SK-N-SH treated with all-trans-retinoic acid at 6 μM for 48 hours (cell line): ENCODE measurements around the gene MRPL27.

ENCODE experiments used
- ATAC-seq: fragments of 200-7000 bp; cut with Tn5 transposase; 3 replicates; pipeline ENCODE4 v1.9.1; 2020; ENCODE audit warnings: mild to moderate bottlenecking, moderate library complexity
- ARNTL ChIP-seq: fragments of 450-650 bp; formaldehyde crosslinking; IDR thresholded peaks from 2 replicates; pipeline ENCODE4 v1.5.0; 2020; ENCODE audit warnings: low read depth, mild to moderate bottlenecking, moderate library complexity, borderline replicate concordance
- BACH2 ChIP-seq: fragments of 250-450 bp; sonication (Bioruptor Pico); IDR thresholded peaks from 2 replicates; pipeline ENCODE4 v1.9.0; 2021; ENCODE audit warnings: mild to moderate bottlenecking, borderline replicate concordance
- CREB5 ChIP-seq: fragments of 250-450 bp; sonication (Bioruptor Pico); IDR thresholded peaks from 2 replicates; pipeline ENCODE4 v1.5.1; 2020; ENCODE audit warnings: low read depth, mild to moderate bottlenecking, moderate library complexity
- CSDC2 ChIP-seq: fragments of 250-450 bp; sonication (Bioruptor Pico); IDR thresholded peaks from 2 replicates; pipeline ENCODE4 v1.5.0; 2020; ENCODE audit warnings: mild to moderate bottlenecking, moderate library complexity
- ESRRG ChIP-seq: fragments of 250-450 bp; sonication (Bioruptor Pico); IDR thresholded peaks from 2 replicates; pipeline ENCODE4 v1.6.1; 2021; ENCODE audit warnings: mild to moderate bottlenecking
- GLIS3 ChIP-seq: fragments of 250-450 bp; sonication (Bioruptor Pico); IDR thresholded peaks from 2 replicates; pipeline ENCODE4 v1.5.0; 2020; ENCODE audit warnings: mild to moderate bottlenecking, moderate library complexity
- OSR1 ChIP-seq: fragments of 250-450 bp; sonication (Bioruptor Pico); IDR thresholded peaks from 2 replicates; pipeline ENCODE4 v1.8.0; 2022; ENCODE audit warnings: moderate library complexity, mild to moderate bottlenecking, inconsistent platforms
- POU6F1 ChIP-seq: fragments of 250-450 bp; sonication (Bioruptor Pico); IDR thresholded peaks from 2 replicates; pipeline ENCODE4 v1.8.0; 2021; ENCODE audit warnings: low read depth, mild to moderate bottlenecking, moderate library complexity, borderline replicate concordance
- PPARA ChIP-seq: fragments of 250-450 bp; sonication (Bioruptor Pico); IDR thresholded peaks from 2 replicates; pipeline ENCODE4 v1.5.0; 2020; ENCODE audit warnings: mild to moderate bottlenecking, borderline replicate concordance
- RARB ChIP-seq: fragments of 250-450 bp; sonication (Bioruptor Pico); IDR thresholded peaks from 2 replicates; pipeline ENCODE4 v1.8.0; 2021; ENCODE audit warnings: mild to moderate bottlenecking, moderate library complexity
- SNAI2 ChIP-seq: fragments of 250-450 bp; sonication (Bioruptor Pico); IDR thresholded peaks from 2 replicates; pipeline ENCODE4 v1.5.0; 2020; ENCODE audit warnings: mild to moderate bottlenecking, moderate library complexity
- TCF4 ChIP-seq: fragments of 250-450 bp; sonication (Bioruptor Pico); IDR thresholded peaks from 2 replicates; pipeline ENCODE4 v1.8.0; 2021; ENCODE audit warnings: mild to moderate bottlenecking, moderate library complexity, borderline replicate concordance
- ZC3H10 ChIP-seq: fragments of 250-450 bp; sonication (Bioruptor Pico); IDR thresholded peaks from 2 replicates; pipeline ENCODE4 v1.5.1; 2021; ENCODE audit warnings: mild to moderate bottlenecking, moderate library complexity
- ZFP3 ChIP-seq: fragments of 250-450 bp; sonication (Bioruptor Pico); IDR thresholded peaks from 2 replicates; pipeline ENCODE4 v1.5.0; 2020; ENCODE audit warnings: mild to moderate bottlenecking, moderate library complexity
- ZFP30 ChIP-seq: fragments of 450-650 bp; formaldehyde crosslinking; IDR thresholded peaks from 2 replicates; pipeline ENCODE4 v1.5.0; 2022; ENCODE audit warnings: mild to moderate bottlenecking, moderate library complexity
- ZNF565 ChIP-seq: fragments of 450-650 bp; formaldehyde crosslinking; conservative IDR thresholded peaks from 2 replicates; pipeline ENCODE4 v1.5.0; 2020; ENCODE audit warnings: low read depth, mild to moderate bottlenecking, moderate library complexity
- ZNF70 ChIP-seq: fragments of 450-650 bp; formaldehyde crosslinking; IDR thresholded peaks from 2 replicates; pipeline ENCODE4 v1.5.0; 2020; ENCODE audit warnings: mild to moderate bottlenecking, moderate library complexity
- ZNF8 ChIP-seq: fragments of 450-650 bp; formaldehyde crosslinking; IDR thresholded peaks from 2 replicates; pipeline ENCODE4 v1.5.0; 2020; ENCODE audit warnings: mild to moderate bottlenecking, moderate library complexity
- TF ChIP-seq, protein P1 (sequence below): fragments of 250-450 bp; sonication (Bioruptor Pico); IDR thresholded peaks from 2 replicates; pipeline ENCODE4 v1.5.1; 2021; ENCODE audit warnings: mild to moderate bottlenecking, moderate library complexity
- TF ChIP-seq, protein P2 (sequence below): fragments of 250-450 bp; sonication (Bioruptor Pico); IDR thresholded peaks from 2 replicates; pipeline ENCODE4 v1.8.0; 2020; ENCODE audit warnings: mild to moderate bottlenecking, moderate library complexity, borderline replicate concordance
- TF ChIP-seq, protein P3 (sequence below): fragments of 250-450 bp; sonication (Bioruptor Pico); IDR thresholded peaks from 2 replicates; pipeline ENCODE4 v1.5.0; 2020; ENCODE audit warnings: mild to moderate bottlenecking, moderate library complexity

The MRPL27 gene

DNA sequence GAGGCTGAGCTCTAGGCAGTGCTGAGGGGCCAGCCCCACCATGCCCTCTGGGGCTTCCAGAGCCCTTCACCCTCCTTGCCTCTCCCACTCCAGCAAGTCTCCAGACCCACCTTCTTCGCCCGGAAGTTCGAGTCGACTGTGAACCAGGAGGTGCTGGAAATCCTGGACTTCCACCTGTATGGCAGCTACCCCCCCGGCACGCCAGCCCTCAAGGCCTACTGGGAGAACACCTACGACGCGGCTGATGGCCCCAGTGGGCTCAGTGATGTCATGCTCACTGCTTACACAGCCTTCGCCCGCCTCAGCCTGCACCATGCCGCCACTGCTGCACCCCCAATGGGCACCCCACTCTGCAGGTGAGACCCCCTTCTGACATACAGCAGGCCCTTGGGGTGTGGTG, 16.6 kb downstream of the MRPL27 start:
- TF ChIP-seq, protein P1, sequence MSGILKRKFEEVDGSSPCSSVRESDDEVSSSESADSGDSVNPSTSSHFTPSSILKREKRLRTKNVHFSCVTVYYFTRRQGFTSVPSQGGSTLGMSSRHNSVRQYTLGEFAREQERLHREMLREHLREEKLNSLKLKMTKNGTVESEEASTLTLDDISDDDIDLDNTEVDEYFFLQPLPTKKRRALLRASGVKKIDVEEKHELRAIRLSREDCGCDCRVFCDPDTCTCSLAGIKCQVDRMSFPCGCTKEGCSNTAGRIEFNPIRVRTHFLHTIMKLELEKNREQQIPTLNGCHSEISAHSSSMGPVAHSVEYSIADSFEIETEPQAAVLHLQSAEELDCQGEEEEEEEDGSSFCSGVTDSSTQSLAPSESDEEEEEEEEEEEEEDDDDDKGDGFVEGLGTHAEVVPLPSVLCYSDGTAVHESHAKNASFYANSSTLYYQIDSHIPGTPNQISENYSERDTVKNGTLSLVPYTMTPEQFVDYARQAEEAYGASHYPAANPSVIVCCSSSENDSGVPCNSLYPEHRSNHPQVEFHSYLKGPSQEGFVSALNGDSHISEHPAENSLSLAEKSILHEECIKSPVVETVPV (CRISPR knock-in tag) = no peak
- TF ChIP-seq, protein P2, sequence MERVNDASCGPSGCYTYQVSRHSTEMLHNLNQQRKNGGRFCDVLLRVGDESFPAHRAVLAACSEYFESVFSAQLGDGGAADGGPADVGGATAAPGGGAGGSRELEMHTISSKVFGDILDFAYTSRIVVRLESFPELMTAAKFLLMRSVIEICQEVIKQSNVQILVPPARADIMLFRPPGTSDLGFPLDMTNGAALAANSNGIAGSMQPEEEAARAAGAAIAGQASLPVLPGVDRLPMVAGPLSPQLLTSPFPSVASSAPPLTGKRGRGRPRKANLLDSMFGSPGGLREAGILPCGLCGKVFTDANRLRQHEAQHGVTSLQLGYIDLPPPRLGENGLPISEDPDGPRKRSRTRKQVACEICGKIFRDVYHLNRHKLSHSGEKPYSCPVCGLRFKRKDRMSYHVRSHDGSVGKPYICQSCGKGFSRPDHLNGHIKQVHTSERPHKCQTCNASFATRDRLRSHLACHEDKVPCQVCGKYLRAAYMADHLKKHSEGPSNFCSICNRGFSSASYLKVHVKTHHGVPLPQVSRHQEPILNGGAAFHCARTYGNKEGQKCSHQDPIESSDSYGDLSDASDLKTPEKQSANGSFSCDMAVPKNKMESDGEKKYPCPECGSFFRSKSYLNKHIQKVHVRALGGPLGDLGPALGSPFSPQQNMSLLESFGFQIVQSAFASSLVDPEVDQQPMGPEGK = no peak
- TF ChIP-seq GLIS3 (CRISPR knock-in tag) = no peak
- TF ChIP-seq CSDC2 = no peak
- no peak for TF ChIP-seq BACH2 (CRISPR knock-in tag)
- TF ChIP-seq ZNF565 (CRISPR knock-in tag) = no peak
- no peak for TF ChIP-seq ARNTL (CRISPR knock-in tag)
- no peak for TF ChIP-seq ZNF70 (CRISPR knock-in tag)
- TF ChIP-seq, protein P3, sequence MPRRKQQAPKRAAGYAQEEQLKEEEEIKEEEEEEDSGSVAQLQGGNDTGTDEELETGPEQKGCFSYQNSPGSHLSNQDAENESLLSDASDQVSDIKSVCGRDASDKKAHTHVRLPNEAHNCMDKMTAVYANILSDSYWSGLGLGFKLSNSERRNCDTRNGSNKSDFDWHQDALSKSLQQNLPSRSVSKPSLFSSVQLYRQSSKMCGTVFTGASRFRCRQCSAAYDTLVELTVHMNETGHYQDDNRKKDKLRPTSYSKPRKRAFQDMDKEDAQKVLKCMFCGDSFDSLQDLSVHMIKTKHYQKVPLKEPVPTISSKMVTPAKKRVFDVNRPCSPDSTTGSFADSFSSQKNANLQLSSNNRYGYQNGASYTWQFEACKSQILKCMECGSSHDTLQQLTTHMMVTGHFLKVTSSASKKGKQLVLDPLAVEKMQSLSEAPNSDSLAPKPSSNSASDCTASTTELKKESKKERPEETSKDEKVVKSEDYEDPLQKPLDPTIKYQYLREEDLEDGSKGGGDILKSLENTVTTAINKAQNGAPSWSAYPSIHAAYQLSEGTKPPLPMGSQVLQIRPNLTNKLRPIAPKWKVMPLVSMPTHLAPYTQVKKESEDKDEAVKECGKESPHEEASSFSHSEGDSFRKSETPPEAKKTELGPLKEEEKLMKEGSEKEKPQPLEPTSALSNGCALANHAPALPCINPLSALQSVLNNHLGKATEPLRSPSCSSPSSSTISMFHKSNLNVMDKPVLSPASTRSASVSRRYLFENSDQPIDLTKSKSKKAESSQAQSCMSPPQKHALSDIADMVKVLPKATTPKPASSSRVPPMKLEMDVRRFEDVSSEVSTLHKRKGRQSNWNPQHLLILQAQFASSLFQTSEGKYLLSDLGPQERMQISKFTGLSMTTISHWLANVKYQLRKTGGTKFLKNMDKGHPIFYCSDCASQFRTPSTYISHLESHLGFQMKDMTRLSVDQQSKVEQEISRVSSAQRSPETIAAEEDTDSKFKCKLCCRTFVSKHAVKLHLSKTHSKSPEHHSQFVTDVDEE (CRISPR knock-in tag) = no peak
- no peak for TF ChIP-seq CREB5 (CRISPR knock-in tag)
- TF ChIP-seq SNAI2 (CRISPR knock-in tag) = no peak
- TF ChIP-seq OSR1 (CRISPR knock-in tag) = no peak
- no peak for TF ChIP-seq PPARA (CRISPR knock-in tag)
- TF ChIP-seq POU6F1 (CRISPR knock-in tag) = no peak
- no peak for TF ChIP-seq TCF4
- TF ChIP-seq ZFP3 (CRISPR knock-in tag) = no peak
- TF ChIP-seq ZNF8 (CRISPR knock-in tag) = no peak
- no peak for TF ChIP-seq ZFP30 (CRISPR knock-in tag)
- ATAC-seq = no peak

- ATAC-seq = no peak
- TF ChIP-seq RARB (CRISPR knock-in tag) = no peak
Observed at GRCh38 chr17:50355701-50356341, 17.2 kb downstream of the MRPL27 start.

- no peak for ATAC-seq
- TF ChIP-seq, protein P1 (CRISPR knock-in tag) = no peak
- TF ChIP-seq ESRRG (CRISPR knock-in tag) (no peak), SNAI2 (CRISPR knock-in tag) (no peak), OSR1 (CRISPR knock-in tag) (no peak), POU6F1 (CRISPR knock-in tag) (no peak), ZFP30 (CRISPR knock-in tag) (no peak), GLIS3 (CRISPR knock-in tag) (no peak), ZNF8 (CRISPR knock-in tag) (no peak), ZNF565 (CRISPR knock-in tag) (no peak), CSDC2 (no peak), BACH2 (CRISPR knock-in tag) (no peak), ZNF70 (CRISPR knock-in tag) (no peak), RARB (CRISPR knock-in tag) (no peak), ZC3H10 (CRISPR knock-in tag) (no peak), PPARA (CRISPR knock-in tag) (no peak), ARNTL (CRISPR knock-in tag) (no peak)
- TF ChIP-seq, protein P3 (CRISPR knock-in tag) = no peak
Observed at GRCh38 chr17:50355336-50355700, 17.7 kb downstream of the MRPL27 start.
